Caco-2 (cell line): ENCODE results near the gene REPIN1. TPM values are rescaled to one million over a fixed set of nuclear protein-coding genes. Genes with fewer than 3 reads are reported as not detected.

Experiments
- BruUV-seq: library from RNA; stranded (reverse); fragments of 400-500 nt; replicated peaks from 2 replicates; lab custom pipeline; 2021; lab: Mats Ljungman, UMichigan
- CTCF ChIA-PET: fragments of 300-600 bp; sonication (Branson Sonifier 250); formaldehyde crosslinking; loops from one replicate; lab custom pipeline; 2022; ENCODE audit warnings: antibody characterized with exemption; lab: Charles Lee
- POLR2A ChIA-PET: fragments of 300-600 bp; sonication (Branson Sonifier 250); formaldehyde crosslinking; loops from one replicate; lab custom pipeline; 2022; ENCODE audit warnings: antibody characterized with exemption; lab: Charles Lee
- DNase-seq, 2 experiments: peaks; one replicate each; pipeline versions ENCODE4 v3.0.0 to v3.0.0-alpha.2; 2020 to 2022
- H3K27me3 ChIP-seq: replicated peaks from 2 replicates; pipeline ENCODE4 v1.6.0; 2011; ENCODE audit warnings: low read length; ENCODE audit not compliant: control insufficient read depth, insufficient read depth
- H3K36me3 ChIP-seq: 2 replicates; pipeline ENCODE4 v1.5.1; 2011; ENCODE audit warnings: low read length; ENCODE audit not compliant: control insufficient read depth, insufficient read depth
- H3K4me1 ChIP-seq: fragments of 250-450 bp; sonication (Bioruptor Pico); 2 replicates; pipeline ENCODE4 v1.5.1; 2020; ENCODE audit warnings: mild to moderate bottlenecking
- H3K4me3 ChIP-seq: 2 replicates; pipeline ENCODE4 v1.5.1; 2011; ENCODE audit warnings: low read depth, mild to moderate bottlenecking, control low read depth, low read length
- H3K9me3 ChIP-seq: fragments of 250-450 bp; sonication (Bioruptor Pico); 2 replicates; pipeline ENCODE4 v1.5.1; 2020; ENCODE audit warnings: mild to moderate bottlenecking, moderate library complexity
- H3K27ac Mint-ChIP-seq: one replicate; pipeline ENCODE4 v1.8.0; 2022; ENCODE audit warnings: mixed read lengths; ENCODE audit not compliant: unreplicated experiment
- H3K27me3 Mint-ChIP-seq: one replicate; pipeline ENCODE4 v1.8.0; 2022; ENCODE audit warnings: mixed read lengths; ENCODE audit not compliant: insufficient read depth, unreplicated experiment
- H3K36me3 Mint-ChIP-seq: one replicate; pipeline ENCODE4 v1.8.0; 2022; ENCODE audit warnings: mild to moderate bottlenecking, mixed read lengths; ENCODE audit not compliant: insufficient read depth, unreplicated experiment
- H3K4me1 Mint-ChIP-seq: one replicate; pipeline ENCODE4 v1.8.0; 2022; ENCODE audit warnings: low read depth, mixed read lengths; ENCODE audit not compliant: unreplicated experiment
- H3K4me3 Mint-ChIP-seq: one replicate; pipeline ENCODE4 v1.8.0; 2022; ENCODE audit warnings: mild to moderate bottlenecking, moderate library complexity, mixed read lengths; ENCODE audit not compliant: unreplicated experiment
- H3K9me3 Mint-ChIP-seq: one replicate; pipeline ENCODE4 v1.8.0; 2022; ENCODE audit warnings: mixed read lengths; ENCODE audit not compliant: unreplicated experiment
- CTCF ChIP-seq, 2 experiments: fragments of 200-600 bp in 1 of 2; IDR thresholded peaks; 1 replicate in 1 of 2; 2 replicates in 1 of 2; pipeline versions ENCODE4 v1.5.1 to v1.8.0; 2011 to 2022; ENCODE audit warnings: antibody characterized with exemption in 1 of 2, control low read depth in 1 of 2, inconsistent platforms in 1 of 2, low read depth in 1 of 2, low read length in 1 of 2, mild to moderate bottlenecking in 1 of 2, moderate library complexity in 1 of 2; ENCODE audit not compliant: insufficient read depth in 1 of 2, severe bottlenecking in 1 of 2, unreplicated experiment in 1 of 2
- intact Hi-C: fragments of 100-400 bp; cut with micrococcal nuclease; formaldehyde crosslinking; loops from one replicate; pipeline ENCODE4 v1.10.0; 2022; ENCODE audit not compliant: unreplicated experiment
- total RNA-seq: library from RNA; stranded (reverse); gene quantifications from 2 replicates; pipeline ENCODE4 v1.2.3, GENCODE V29; 2022

Gene REPIN1
- total RNA-seq, 1 experiment from 2014 or later, result 148 TPM

DNA sequence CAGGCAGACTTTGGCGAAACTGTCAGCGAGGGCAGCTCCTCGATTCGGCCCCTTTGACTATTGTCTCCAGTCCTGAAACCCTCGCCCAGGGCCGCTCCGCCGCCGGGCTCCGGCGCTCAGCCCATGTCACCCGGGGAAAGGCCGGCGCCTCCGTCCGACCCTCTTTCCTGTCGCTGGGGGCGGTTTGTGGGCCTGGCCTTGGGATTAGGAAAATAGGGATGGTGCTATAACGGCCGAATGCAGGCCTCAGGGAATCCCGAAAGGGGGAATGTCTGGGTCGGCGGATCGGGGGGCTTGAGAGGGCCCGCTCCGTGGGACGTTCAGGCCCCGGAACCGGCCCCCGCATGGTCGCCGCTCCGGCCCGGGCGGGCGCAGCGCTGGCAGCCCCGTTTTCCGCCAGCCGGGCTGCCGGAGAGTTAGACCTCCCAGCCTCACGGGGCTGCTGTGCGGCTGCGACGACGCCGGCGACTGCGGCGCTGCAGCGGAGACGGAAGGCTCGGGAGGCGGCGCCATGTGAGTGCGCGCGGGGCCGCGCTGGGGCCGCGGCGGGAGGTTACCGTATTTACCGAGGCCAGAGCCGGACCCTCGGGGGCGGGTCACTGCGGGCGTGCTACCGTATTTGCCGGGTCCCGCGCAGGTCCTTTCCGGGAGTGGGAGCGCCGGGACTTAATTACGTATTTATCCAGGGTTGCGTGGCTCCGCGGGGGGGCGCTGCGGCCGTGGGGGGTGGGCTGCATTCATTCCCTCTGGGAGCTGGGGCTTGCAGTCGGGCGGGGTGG, 36.4 kb downstream of the REPIN1 start:
- peaks cover 42% of the 10 kb centered on the region for H3K4me1 Mint-ChIP-seq
- no peaks in the 10 kb centered on the region for H3K27me3 Mint-ChIP-seq
- H3K36me3 Mint-ChIP-seq, result peaks cover 6% of the 10 kb centered on the region
- POLR2A ChIA-PET, result interaction anchor here (0.6 to 1.8 kb wide), 5 partner anchors 21 to 90 kb away, joined by 3 to 6 read pairs (median 5); partner anchors contain the start of gene REPIN1
- peak overlapping the region; percentile 88 for H3K4me3 Mint-ChIP-seq
- H3K27ac Mint-ChIP-seq, result peak overlapping the region; percentile 45
- no peaks in the 10 kb centered on the region for H3K9me3 Mint-ChIP-seq
- Histone ChIP-seq H3K36me3 (no peaks in the 10 kb centered on the region), H3K9me3 (no peaks in the 10 kb centered on the region), H3K27me3 (no peaks in the 10 kb centered on the region), H3K4me3 (peak overlapping the region; percentile 83), H3K4me1 (peaks cover 49% of the 10 kb centered on the region)
- intact Hi-C loops, result loop anchor here (1.0 kb wide), 4 partner anchors 16 to 37 kb away; partner anchors contain the start of genes REPIN1 and ZNF775
- no TSS peak for BruUV-seq
- peak; percentile 90 to 93 for DNase-seq
- TF ChIP-seq CTCF (IDR thresholded peaks at IDR 0.05; ENCODE audit: insufficient read depth in 1 of 2, low read depth in 1 of 2, low read length in 1 of 2, severe bottlenecking in 1 of 2, unreplicated experiment in 1 of 2), result peak in 1 of 2 experiments; percentile 18
- CTCF ChIA-PET, result interaction anchor here (0.7 to 1.2 kb wide), 2 partner anchors 27 to 322 kb away, joined by 5 to 7 read pairs; no protein-coding TSS in a partner anchor

- Histone ChIP-seq H3K4me3 (peak overlapping the region; percentile 83), H3K4me1 (peaks cover 42% of the 10 kb centered on the region), H3K9me3 (no peaks in the 10 kb centered on the region), H3K36me3 (no peaks in the 10 kb centered on the region), H3K27me3 (no peaks in the 10 kb centered on the region)
- POLR2A ChIA-PET, result interaction anchor here (0.6 to 1.8 kb wide), 4 partner anchors 22 to 90 kb away, joined by 3 to 5 read pairs (median 4); no protein-coding TSS in a partner anchor
- peaks cover 37% of the 10 kb centered on the region for H3K4me1 Mint-ChIP-seq
- CTCF ChIA-PET, result interaction anchor here (0.7 to 1.2 kb wide), 2 partner anchors 28 to 321 kb away, joined by 5 to 7 read pairs; no protein-coding TSS in a partner anchor
- no peak for TF ChIP-seq CTCF (IDR thresholded peaks at IDR 0.05; ENCODE audit: insufficient read depth in 1 of 2, low read depth in 1 of 2, low read length in 1 of 2, severe bottlenecking in 1 of 2, unreplicated experiment in 1 of 2)
- H3K27ac Mint-ChIP-seq, result peak overlapping the region; percentile 45
- BruUV-seq, result no TSS peak
- peaks cover 6% of the 10 kb centered on the region for H3K36me3 Mint-ChIP-seq
- DNase-seq, result peak; percentile 42 to 55
- no peaks in the 10 kb centered on the region for H3K27me3 Mint-ChIP-seq
- peak overlapping the region; percentile 88 for H3K4me3 Mint-ChIP-seq
- intact Hi-C loops, result loop anchor here (1.0 kb wide), 5 partner anchors 16 to 49 kb away; partner anchors contain the start of genes REPIN1 and ZNF775
- H3K9me3 Mint-ChIP-seq, result no peaks in the 10 kb centered on the region
These were observed 37.1 kb downstream of the REPIN1 start for GRCh38 chr7:150405584-150406311.

GRCh38 chr7:150406312-150406566, 37.6 kb downstream of the REPIN1 start:
- H3K27me3 Mint-ChIP-seq, result no peaks in the 10 kb centered on the region
- CTCF ChIA-PET, result interaction anchor here (1.2 to 1.3 kb wide), 2 partner anchors 28 kb away, joined by 4 to 7 read pairs; no protein-coding TSS in a partner anchor
- peak overlapping the region; percentile 88 for H3K4me3 Mint-ChIP-seq
- no peaks in the 10 kb centered on the region for H3K9me3 Mint-ChIP-seq
- intact Hi-C loops, result loop anchor here (1.0 kb wide), 1 partner anchor 50 kb away; no protein-coding TSS in a partner anchor
- Histone ChIP-seq H3K36me3 (no peaks in the 10 kb centered on the region), H3K9me3 (no peaks in the 10 kb centered on the region), H3K27me3 (no peaks in the 10 kb centered on the region), H3K4me1 (peaks cover 39% of the 10 kb centered on the region), H3K4me3 (peak overlapping the region; percentile 83; the same call in 1 of the 2 replicates)
- no peak for TF ChIP-seq CTCF (IDR thresholded peaks at IDR 0.05; ENCODE audit: insufficient read depth in 1 of 2, low read depth in 1 of 2, low read length in 1 of 2, severe bottlenecking in 1 of 2, unreplicated experiment in 1 of 2)
- peak overlapping the region; percentile 45 for H3K27ac Mint-ChIP-seq
- H3K4me1 Mint-ChIP-seq, result peaks cover 32% of the 10 kb centered on the region
- DNase-seq, result no peak
- peaks cover 6% of the 10 kb centered on the region for H3K36me3 Mint-ChIP-seq
- POLR2A ChIA-PET, result interaction anchor here (0.8 to 1.3 kb wide), 2 partner anchors 28 to 37 kb away, joined by 3 to 5 read pairs; no protein-coding TSS in a partner anchor
- TSS peak; percentile 25 for BruUV-seq
